WERI-Rb-1 (cell line): ENCODE measurements around the gene ZNF783.

ENCODE experiments used
- DNase-seq: peaks from one replicate; pipeline ENCODE4 v3.0.0-alpha.2; 2020
- H3K27ac ChIP-seq: fragments of 250-450 bp; sonication (Bioruptor Pico); 2 replicates; pipeline ENCODE4 v1.5.1; 2020; ENCODE audit warnings: mild to moderate bottlenecking, moderate library complexity
- H3K27me3 ChIP-seq: fragments of 250-450 bp; sonication (Bioruptor Pico); 2 replicates; pipeline ENCODE4 v1.5.1; 2021; ENCODE audit warnings: mild to moderate bottlenecking, low read depth, moderate library complexity; ENCODE audit not compliant: insufficient read depth, severe bottlenecking
- H3K36me3 ChIP-seq: fragments of 250-450 bp; sonication (Bioruptor Pico); 2 replicates; pipeline ENCODE4 v1.5.1; 2020; ENCODE audit warnings: mild to moderate bottlenecking, moderate library complexity
- H3K4me3 ChIP-seq: 2 replicates; pipeline ENCODE4 v1.5.1; 2011; ENCODE audit warnings: low read depth, mild to moderate bottlenecking, control low read depth, low read length
- H3K9me3 ChIP-seq: fragments of 250-450 bp; sonication (Bioruptor Pico); 2 replicates; pipeline ENCODE4 v1.5.1; 2021; ENCODE audit warnings: mild to moderate bottlenecking, moderate library complexity; ENCODE audit not compliant: severe bottlenecking
- CTCF ChIP-seq: IDR thresholded peaks from 2 replicates; pipeline ENCODE4 v1.5.1; 2011; ENCODE audit warnings: low read depth, mild to moderate bottlenecking, control low read depth, inconsistent platforms, low read length

The ZNF783 gene

GRCh38 chr7:149294634-149295480 is 32.9 kb downstream of the ZNF783 start:
- H3K4me3 ChIP-seq, result no peak overlapping the region
- no peaks in the 10 kb centered on the region for H3K36me3 ChIP-seq
- H3K9me3 ChIP-seq, result peaks cover 2% of the 10 kb centered on the region
- no peak overlapping the region for H3K27ac ChIP-seq
- no peak for DNase-seq
- H3K27me3 ChIP-seq, result no peaks in the 10 kb centered on the region
- no peak for TF ChIP-seq CTCF

GRCh38 chr7:149295481-149295850 is 33.5 kb downstream of the ZNF783 start:
- TF ChIP-seq CTCF, result no peak
- Histone ChIP-seq H3K36me3 (no peaks in the 10 kb centered on the region), H3K27ac (no peak overlapping the region), H3K4me3 (no peak overlapping the region), H3K27me3 (no peaks in the 10 kb centered on the region), H3K9me3 (peaks cover 2% of the 10 kb centered on the region)
- no peak for DNase-seq

- no peaks in the 10 kb centered on the region for H3K36me3 ChIP-seq
- no peak for DNase-seq
- H3K9me3 ChIP-seq, result peaks cover 2% of the 10 kb centered on the region
- no peak overlapping the region for H3K27ac ChIP-seq
- H3K4me3 ChIP-seq, result no peak overlapping the region
- no peak for TF ChIP-seq CTCF
- no peaks in the 10 kb centered on the region for H3K27me3 ChIP-seq
These were observed 34.4 kb downstream of the ZNF783 start for GRCh38 chr7:149296368-149296767.

GRCh38 chr7:149297034-149297755 is 35.2 kb downstream of the ZNF783 start:
- H3K27me3 ChIP-seq, result no peaks in the 10 kb centered on the region

GRCh38 chr7:149300620-149301285 is 38.8 kb downstream of the ZNF783 start:
- no peak overlapping the region for H3K27ac ChIP-seq
- H3K36me3 ChIP-seq, result no peaks in the 10 kb centered on the region
- H3K4me3 ChIP-seq, result no peak overlapping the region
- peaks cover 2% of the 10 kb centered on the region for H3K9me3 ChIP-seq
- TF ChIP-seq CTCF, result no peak
- DNase-seq, result no peak
- no peaks in the 10 kb centered on the region for H3K27me3 ChIP-seq

More at GRCh38 chr7:149297034-149297755, 35.2 kb downstream of the ZNF783 start:
- Histone ChIP-seq H3K27ac (no peak overlapping the region), H3K9me3 (peaks cover 2% of the 10 kb centered on the region), H3K36me3 (no peaks in the 10 kb centered on the region), H3K4me3 (no peak overlapping the region)
- no peak for DNase-seq
- TF ChIP-seq CTCF, result no peak
